ENCODE measurements around the gene CSNK1G2. TPM values are rescaled to one million over a fixed set of nuclear protein-coding genes. Genes with fewer than 3 reads are reported as not detected.

Gene CSNK1G2
- total and polyA plus RNA-seq, 2 of the 13 experiments (the other 11 are each of a cell fraction or from before 2014, with no cell fraction given) = 53.8 to 72.5 TPM

DNA sequence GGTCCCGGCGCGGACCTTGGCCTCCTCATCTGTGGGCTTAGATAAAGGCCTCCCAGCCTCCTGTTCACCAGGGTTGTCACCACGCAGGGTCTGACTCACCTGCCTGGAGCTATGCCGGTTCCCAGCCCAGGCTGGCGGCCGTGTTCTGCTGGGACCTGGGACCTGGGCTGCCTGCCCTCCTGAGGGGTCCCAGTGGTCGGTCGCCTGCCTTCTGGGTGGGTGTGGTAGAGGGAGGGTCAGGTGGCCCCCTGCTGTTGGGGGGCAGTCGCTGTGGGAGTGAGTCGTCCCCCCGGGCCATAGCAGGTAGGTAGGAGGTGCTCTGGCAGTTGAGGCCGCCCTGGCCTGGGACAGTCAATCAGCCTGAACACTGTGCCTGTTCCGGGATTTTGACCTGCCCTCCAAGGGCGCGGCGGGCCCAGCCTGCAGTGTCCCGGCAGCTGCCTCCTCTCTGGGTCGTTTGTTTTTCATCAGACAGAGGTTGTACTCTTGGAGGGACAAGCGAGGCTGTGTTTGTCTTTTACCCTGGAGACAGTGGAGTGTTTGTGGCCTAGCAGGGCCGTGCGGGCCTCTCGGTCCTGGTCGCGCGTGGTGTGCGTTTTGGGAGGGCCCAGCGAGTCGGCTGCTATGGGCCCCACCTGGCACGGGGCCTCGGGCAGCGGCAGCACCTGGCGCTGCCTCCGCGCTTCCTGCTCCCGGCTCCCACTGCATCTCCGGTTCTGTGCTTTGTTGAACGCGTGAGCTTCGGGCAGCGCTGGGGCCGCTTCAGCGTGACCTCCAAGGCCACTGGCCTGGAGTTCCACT, 33.2 kb upstream of the CSNK1G2 start:
- Histone ChIP-seq H3K4me2 (ENCODE audit: low read depth, low read length) (peak overlapping the region; percentile 81), H4K20me1 (ENCODE audit: insufficient read depth, low read length) (peaks cover 6% of the 10 kb centered on the region; the same call in 1 of the 2 replicates), H3K4me3 (replicated peaks in 1 of 3; ENCODE audit: insufficient read depth in 1 of 3, low read depth in 2 of 3, low read length in 3 of 3) (peak overlapping the region; percentile 57 to 82 (median 69)), H2AFZ (ENCODE audit: low read length) (no peak overlapping the region), H3K9me3 (ENCODE audit: low read length) (no peaks in the 10 kb centered on the region), H3K27ac (ENCODE audit: extremely low read length, insufficient read depth, low read length) (peak overlapping the region; percentile 58), H3K79me2 (ENCODE audit: insufficient read depth, low read length) (peaks cover 50% of the 10 kb centered on the region), H3K4me1 (ENCODE audit: insufficient read depth, low read length) (peaks cover 62% of the 10 kb centered on the region), H3K36me3 (replicated peaks in 1 of 2; ENCODE audit: control insufficient read depth in 1 of 2, insufficient read depth in 2 of 2, low read length in 2 of 2) (peaks cover 2% of the 10 kb centered on the region in 2 experiments; a peak in 3 of 5 replicates), H3K9ac (ENCODE audit: insufficient read depth, low read depth, low read length) (peak overlapping the region; percentile 70), H3K27me3 (ENCODE audit: control insufficient read depth in 1 of 2, insufficient read depth in 2 of 2, low read length in 2 of 2) (no peaks in the 10 kb centered on the region)
- intact Hi-C loops (cut with micrococcal nuclease; ENCODE audit: unreplicated experiment) (loop anchor here (1.0 kb wide), 1 partner anchor 22 kb away; no protein-coding TSS in a partner anchor), in situ Hi-C loops (cut with HindIII; ENCODE audit: extremely low pct_ligation_motif_present, low pct_unique_long_range_greater_than_20kb) (no loop called here)
- ATAC-seq = peak; percentile 70
- DNase-seq (ENCODE audit: low spot score) = peak; percentile 55
- 0% methylated on average over 4 of the region's 43 CpGs for WGBS (ENCODE audit: low lambda C conversion rate)
- POLR2A ChIA-PET = interaction anchor here (0.7 to 3.5 kb wide), 4 partner anchors 10 to 144 kb away, joined by 3 to 14 read pairs (median 3); no protein-coding TSS in a partner anchor
- no TSS peak for BruUV-seq (replicated peaks)
- CTCF ChIA-PET (ENCODE audit: low intra/inter-chr PET ratio, low total read pairs) = no interaction called here
- no peak for FAIRE-seq
- no peak for TF ChIP-seq RXRA (CRISPR knock-in tag; IDR thresholded peaks at IDR 0.05)
- TF ChIP-seq ZNF160 (CRISPR knock-in tag; IDR thresholded peaks at IDR 0.05) = no peak
- no peak for TF ChIP-seq SOX13 (IDR thresholded peaks at IDR 0.05)
- no peak for TF ChIP-seq SOX13 (CRISPR knock-in tag; conservative IDR thresholded peaks at IDR 0.05 in 1 of 2, IDR thresholded peaks at IDR 0.05 in 1 of 2)
- TF ChIP-seq CBX2 (IDR thresholded peaks at IDR 0.05; ENCODE audit: low read depth, low read length) = no peak
- no peak for TF ChIP-seq CBX2 (CRISPR knock-in tag; IDR thresholded peaks at IDR 0.05; ENCODE audit: low read depth)
- TF ChIP-seq ZNF766 (CRISPR knock-in tag; IDR thresholded peaks at IDR 0.05; ENCODE audit: borderline replicate concordance) = no peak
- TF ChIP-seq, protein P1, sequence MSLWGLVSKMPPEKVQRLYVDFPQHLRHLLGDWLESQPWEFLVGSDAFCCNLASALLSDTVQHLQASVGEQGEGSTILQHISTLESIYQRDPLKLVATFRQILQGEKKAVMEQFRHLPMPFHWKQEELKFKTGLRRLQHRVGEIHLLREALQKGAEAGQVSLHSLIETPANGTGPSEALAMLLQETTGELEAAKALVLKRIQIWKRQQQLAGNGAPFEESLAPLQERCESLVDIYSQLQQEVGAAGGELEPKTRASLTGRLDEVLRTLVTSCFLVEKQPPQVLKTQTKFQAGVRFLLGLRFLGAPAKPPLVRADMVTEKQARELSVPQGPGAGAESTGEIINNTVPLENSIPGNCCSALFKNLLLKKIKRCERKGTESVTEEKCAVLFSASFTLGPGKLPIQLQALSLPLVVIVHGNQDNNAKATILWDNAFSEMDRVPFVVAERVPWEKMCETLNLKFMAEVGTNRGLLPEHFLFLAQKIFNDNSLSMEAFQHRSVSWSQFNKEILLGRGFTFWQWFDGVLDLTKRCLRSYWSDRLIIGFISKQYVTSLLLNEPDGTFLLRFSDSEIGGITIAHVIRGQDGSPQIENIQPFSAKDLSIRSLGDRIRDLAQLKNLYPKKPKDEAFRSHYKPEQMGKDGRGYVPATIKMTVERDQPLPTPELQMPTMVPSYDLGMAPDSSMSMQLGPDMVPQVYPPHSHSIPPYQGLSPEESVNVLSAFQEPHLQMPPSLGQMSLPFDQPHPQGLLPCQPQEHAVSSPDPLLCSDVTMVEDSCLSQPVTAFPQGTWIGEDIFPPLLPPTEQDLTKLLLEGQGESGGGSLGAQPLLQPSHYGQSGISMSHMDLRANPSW (CRISPR knock-in tag; IDR thresholded peaks at IDR 0.05; ENCODE audit: borderline replicate concordance) = no peak
- TF ChIP-seq SYNCRIP (IDR thresholded peaks at IDR 0.05; ENCODE audit: insufficient read depth, low read depth, low read length) = no peak
- no peak for TF ChIP-seq ZNF557 (CRISPR knock-in tag; IDR thresholded peaks at IDR 0.05)
- no peak for TF ChIP-seq MED13 (CRISPR knock-in tag; IDR thresholded peaks at IDR 0.05)
- TF ChIP-seq, protein P2, sequence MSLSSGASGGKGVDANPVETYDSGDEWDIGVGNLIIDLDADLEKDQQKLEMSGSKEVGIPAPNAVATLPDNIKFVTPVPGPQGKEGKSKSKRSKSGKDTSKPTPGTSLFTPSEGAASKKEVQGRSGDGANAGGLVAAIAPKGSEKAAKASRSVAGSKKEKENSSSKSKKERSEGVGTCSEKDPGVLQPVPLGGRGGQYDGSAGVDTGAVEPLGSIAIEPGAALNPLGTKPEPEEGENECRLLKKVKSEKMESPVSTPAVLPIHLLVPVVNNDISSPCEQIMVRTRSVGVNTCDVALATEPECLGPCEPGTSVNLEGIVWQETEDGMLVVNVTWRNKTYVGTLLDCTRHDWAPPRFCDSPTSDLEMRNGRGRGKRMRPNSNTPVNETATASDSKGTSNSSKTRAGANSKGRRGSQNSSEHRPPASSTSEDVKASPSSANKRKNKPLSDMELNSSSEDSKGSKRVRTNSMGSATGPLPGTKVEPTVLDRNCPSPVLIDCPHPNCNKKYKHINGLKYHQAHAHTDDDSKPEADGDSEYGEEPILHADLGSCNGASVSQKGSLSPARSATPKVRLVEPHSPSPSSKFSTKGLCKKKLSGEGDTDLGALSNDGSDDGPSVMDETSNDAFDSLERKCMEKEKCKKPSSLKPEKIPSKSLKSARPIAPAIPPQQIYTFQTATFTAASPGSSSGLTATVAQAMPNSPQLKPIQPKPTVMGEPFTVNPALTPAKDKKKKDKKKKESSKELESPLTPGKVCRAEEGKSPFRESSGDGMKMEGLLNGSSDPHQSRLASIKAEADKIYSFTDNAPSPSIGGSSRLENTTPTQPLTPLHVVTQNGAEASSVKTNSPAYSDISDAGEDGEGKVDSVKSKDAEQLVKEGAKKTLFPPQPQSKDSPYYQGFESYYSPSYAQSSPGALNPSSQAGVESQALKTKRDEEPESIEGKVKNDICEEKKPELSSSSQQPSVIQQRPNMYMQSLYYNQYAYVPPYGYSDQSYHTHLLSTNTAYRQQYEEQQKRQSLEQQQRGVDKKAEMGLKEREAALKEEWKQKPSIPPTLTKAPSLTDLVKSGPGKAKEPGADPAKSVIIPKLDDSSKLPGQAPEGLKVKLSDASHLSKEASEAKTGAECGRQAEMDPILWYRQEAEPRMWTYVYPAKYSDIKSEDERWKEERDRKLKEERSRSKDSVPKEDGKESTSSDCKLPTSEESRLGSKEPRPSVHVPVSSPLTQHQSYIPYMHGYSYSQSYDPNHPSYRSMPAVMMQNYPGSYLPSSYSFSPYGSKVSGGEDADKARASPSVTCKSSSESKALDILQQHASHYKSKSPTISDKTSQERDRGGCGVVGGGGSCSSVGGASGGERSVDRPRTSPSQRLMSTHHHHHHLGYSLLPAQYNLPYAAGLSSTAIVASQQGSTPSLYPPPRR (CRISPR knock-in tag; IDR thresholded peaks at IDR 0.05; ENCODE audit: borderline replicate concordance) = no peak
- no peak for TF ChIP-seq NFE2L1 (CRISPR knock-in tag; IDR thresholded peaks at IDR 0.05; ENCODE audit: borderline replicate concordance)
- no peak for TF ChIP-seq RFX5 (IDR thresholded peaks at IDR 0.05; ENCODE audit: low read depth, low read length)
